DND-41 (cell line): ENCODE results near the gene GFPT1.

Source experiments
- EZH2 ChIP-seq: IDR thresholded peaks from 3 replicates; pipeline ENCODE4 v1.6.1; 2012; ENCODE audit warnings: borderline replicate concordance, low read depth, mild to moderate bottlenecking, moderate library complexity, low read length, inconsistent platforms; ENCODE audit not compliant: severe bottlenecking
- TF ChIP-seq, protein P1 (sequence below): IDR thresholded peaks from 2 replicates; pipeline ENCODE4 v1.5.1; 2012; ENCODE audit warnings: borderline replicate concordance, low read length, moderate library complexity, mild to moderate bottlenecking; ENCODE audit not compliant: poor library complexity, severe bottlenecking; ENCODE audit errors: extremely low read depth

DNA sequence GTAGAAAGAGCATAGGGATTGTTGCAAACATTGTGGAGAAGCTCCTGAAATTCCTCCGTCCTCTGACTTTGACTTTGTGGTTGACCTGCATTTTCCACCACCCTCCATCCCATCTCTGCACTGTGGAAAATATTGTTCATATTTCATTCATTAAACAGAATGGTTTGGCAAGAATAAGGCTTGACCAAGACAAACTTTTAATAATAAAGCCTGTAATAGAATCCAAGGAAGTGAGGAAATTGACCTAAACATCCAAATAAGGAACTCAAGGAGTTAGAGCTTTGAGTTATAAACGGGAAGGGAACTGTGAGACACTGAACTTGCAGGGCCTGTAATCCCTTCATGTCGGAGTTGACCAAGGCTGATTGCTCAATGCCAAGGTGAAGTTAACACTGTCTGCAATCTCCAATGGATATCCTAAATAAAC lies 115.2 kb downstream of the GFPT1 start:
- TF ChIP-seq, protein P1, sequence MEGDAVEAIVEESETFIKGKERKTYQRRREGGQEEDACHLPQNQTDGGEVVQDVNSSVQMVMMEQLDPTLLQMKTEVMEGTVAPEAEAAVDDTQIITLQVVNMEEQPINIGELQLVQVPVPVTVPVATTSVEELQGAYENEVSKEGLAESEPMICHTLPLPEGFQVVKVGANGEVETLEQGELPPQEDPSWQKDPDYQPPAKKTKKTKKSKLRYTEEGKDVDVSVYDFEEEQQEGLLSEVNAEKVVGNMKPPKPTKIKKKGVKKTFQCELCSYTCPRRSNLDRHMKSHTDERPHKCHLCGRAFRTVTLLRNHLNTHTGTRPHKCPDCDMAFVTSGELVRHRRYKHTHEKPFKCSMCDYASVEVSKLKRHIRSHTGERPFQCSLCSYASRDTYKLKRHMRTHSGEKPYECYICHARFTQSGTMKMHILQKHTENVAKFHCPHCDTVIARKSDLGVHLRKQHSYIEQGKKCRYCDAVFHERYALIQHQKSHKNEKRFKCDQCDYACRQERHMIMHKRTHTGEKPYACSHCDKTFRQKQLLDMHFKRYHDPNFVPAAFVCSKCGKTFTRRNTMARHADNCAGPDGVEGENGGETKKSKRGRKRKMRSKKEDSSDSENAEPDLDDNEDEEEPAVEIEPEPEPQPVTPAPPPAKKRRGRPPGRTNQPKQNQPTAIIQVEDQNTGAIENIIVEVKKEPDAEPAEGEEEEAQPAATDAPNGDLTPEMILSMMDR, result no peak
- no peak for TF ChIP-seq EZH2
